Muscle of leg (tissue), 11 donors: Measurements from ENCODE around the gene SUMO3. TPM values are rescaled to one million over a fixed set of nuclear protein-coding genes. Genes with fewer than 3 reads are reported as not detected.

ENCODE experiments used
- DNase-seq: peaks from one replicate; pipeline ENCODE4 v3.0.0; 2013
- H3K27ac ChIP-seq: one replicate; pipeline ENCODE4 v1.5.1; 2013; ENCODE audit warnings: mild to moderate bottlenecking, low read length, control low read depth
- H3K27me3 ChIP-seq: one replicate; pipeline ENCODE4 v1.6.1; 2013; ENCODE audit warnings: low read length; ENCODE audit not compliant: control insufficient read depth, insufficient read depth
- H3K36me3 ChIP-seq: one replicate; pipeline ENCODE4 v1.6.1; 2013; ENCODE audit warnings: low read length; ENCODE audit not compliant: control insufficient read depth, insufficient read depth
- H3K4me1 ChIP-seq: one replicate; pipeline ENCODE4 v1.6.1; 2013; ENCODE audit warnings: low read length; ENCODE audit not compliant: control insufficient read depth, insufficient read depth
- H3K4me3 ChIP-seq: one replicate; pipeline ENCODE4 v1.5.1; 2013; ENCODE audit warnings: low read length, control low read depth
- H3K9me3 ChIP-seq: replicated peaks from 2 replicates; pipeline ENCODE4 v1.6.1; 2013; ENCODE audit warnings: low read depth, low read length; ENCODE audit not compliant: control insufficient read depth
- WGBS: methylation state at CpG from one replicate; pipeline ENCODE4 v1.1.5; 2013; ENCODE audit warnings: missing lambda C conversion rate; ENCODE audit not compliant: insufficient coverage; 5-methylcytosine and 5-hydroxymethylcytosine counted together
- polyA plus RNA-seq, 8 donors: library from polyadenylated mRNA; unstranded; fragments of 120-200 nt; gene quantifications; one replicate each; pipeline versions ENCODE4 v1.2.1 to v1.2.3, GENCODE V29; 2013; ENCODE audit warnings: inconsistent platforms in 1 of 8, low replicate concordance in 1 of 8; ENCODE audit not compliant: insufficient read length in 8 of 8, insufficient read depth in 1 of 8
- total RNA-seq: library from RNA; stranded (reverse); fragments of 120-200 nt; gene quantifications from one replicate; pipeline ENCODE4 v1.2.4, GENCODE V29; 2013

SUMO3 gene
- total and polyA plus RNA-seq, 9 donors = 51.7 to 82.5 (median 72.0) TPM

- DNase-seq = no peak
- peaks cover 71% of the 10 kb centered on the region for H3K36me3 ChIP-seq
- no peaks in the 10 kb centered on the region for H3K27me3 ChIP-seq
- H3K27ac ChIP-seq = no peak overlapping the region
- no peak overlapping the region for H3K4me3 ChIP-seq
- 83% methylated on average over 13 of the region's 17 CpGs for WGBS
- H3K4me1 ChIP-seq = no peaks in the 10 kb centered on the region
- no peaks in the 10 kb centered on the region for H3K9me3 ChIP-seq
Measured at GRCh38 chr21:44856131-44856530, 38.3 kb upstream of the SUMO3 start.

- H3K9me3 ChIP-seq = no peaks in the 10 kb centered on the region
- WGBS = 93% methylated on average over 13 of the region's 14 CpGs
- no peak for DNase-seq
- H3K27ac ChIP-seq = no peak overlapping the region
- H3K36me3 ChIP-seq = peaks cover 74% of the 10 kb centered on the region
- H3K4me1 ChIP-seq = no peaks in the 10 kb centered on the region
- no peak overlapping the region for H3K4me3 ChIP-seq
- H3K27me3 ChIP-seq = no peaks in the 10 kb centered on the region
Measured at GRCh38 chr21:44855572-44855971, 37.7 kb upstream of the SUMO3 start.

- Histone ChIP-seq H3K9me3 (no peaks in the 10 kb centered on the region), H3K27me3 (no peaks in the 10 kb centered on the region), H3K27ac (no peak overlapping the region), H3K36me3 (peaks cover 81% of the 10 kb centered on the region), H3K4me3 (no peak overlapping the region), H3K4me1 (no peaks in the 10 kb centered on the region)
- 86% methylated on average over 26 of the region's 31 CpGs for WGBS
- DNase-seq = no peak
Measured at GRCh38 chr21:44854664-44855446, 37.0 kb upstream of the SUMO3 start.

- H3K4me3 ChIP-seq = no peak overlapping the region
- H3K27ac ChIP-seq = no peak overlapping the region
- H3K4me1 ChIP-seq = no peaks in the 10 kb centered on the region
- H3K36me3 ChIP-seq = peaks cover 83% of the 10 kb centered on the region
- no peaks in the 10 kb centered on the region for H3K27me3 ChIP-seq
- no peaks in the 10 kb centered on the region for H3K9me3 ChIP-seq
- WGBS = 100% methylated on average over 2 of the region's 14 CpGs
- no peak for DNase-seq
Measured at GRCh38 chr21:44854391-44854663, 36.5 kb upstream of the SUMO3 start.

- Histone ChIP-seq H3K4me3 (no peak overlapping the region), H3K27ac (no peak overlapping the region), H3K36me3 (peaks cover 83% of the 10 kb centered on the region), H3K4me1 (no peaks in the 10 kb centered on the region), H3K9me3 (no peaks in the 10 kb centered on the region), H3K27me3 (no peaks in the 10 kb centered on the region)
- no peak for DNase-seq
- 90% methylated on average over 22 of the region's 34 CpGs for WGBS
Measured at GRCh38 chr21:44853601-44854390, 35.9 kb upstream of the SUMO3 start.

- no peak overlapping the region for H3K27ac ChIP-seq
- no peaks in the 10 kb centered on the region for H3K9me3 ChIP-seq
- peaks cover 4% of the 10 kb centered on the region for H3K27me3 ChIP-seq
- no peak overlapping the region for H3K4me3 ChIP-seq
- peaks cover 11% of the 10 kb centered on the region for H3K4me1 ChIP-seq
- WGBS = 87% methylated on average over 26 of the region's 26 CpGs
- no peak for DNase-seq
- peaks cover 68% of the 10 kb centered on the region for H3K36me3 ChIP-seq
Measured at GRCh38 chr21:44850905-44851657, 33.2 kb upstream of the SUMO3 start.

- Histone ChIP-seq H3K4me3 (no peak overlapping the region), H3K9me3 (no peaks in the 10 kb centered on the region), H3K36me3 (peaks cover 60% of the 10 kb centered on the region), H3K27ac (no peak overlapping the region), H3K4me1 (peaks cover 18% of the 10 kb centered on the region), H3K27me3 (peaks cover 7% of the 10 kb centered on the region)
- 83% methylated on average over 15 of the region's 20 CpGs for WGBS
- DNase-seq = no peak
Measured at GRCh38 chr21:44850208-44850800, 32.4 kb upstream of the SUMO3 start.

DNA sequence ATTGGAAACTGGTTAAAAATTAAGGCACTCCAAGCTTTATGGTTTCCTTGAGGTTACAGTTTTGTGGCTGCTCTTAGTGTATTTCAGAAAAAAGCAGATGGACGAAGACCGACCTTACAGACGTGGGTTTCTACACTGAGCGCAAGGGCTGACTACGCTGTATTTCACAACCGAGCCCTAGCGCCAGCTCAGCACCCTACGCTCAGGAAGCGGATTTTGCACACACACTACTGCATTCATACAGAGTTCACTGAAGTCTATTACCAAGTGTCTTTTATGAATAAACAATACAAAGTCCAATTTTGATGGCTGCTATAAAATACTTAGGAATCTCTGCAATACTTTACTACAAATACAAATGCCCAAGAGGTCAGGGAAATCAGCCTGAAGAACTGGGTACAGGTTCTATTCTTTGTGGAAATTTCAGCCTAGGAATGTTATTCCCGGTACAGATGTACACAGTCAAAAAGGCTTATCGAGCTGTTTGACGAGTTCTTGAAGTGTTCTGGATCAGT is 31.8 kb upstream of the SUMO3 start:
- Histone ChIP-seq H3K36me3 (peaks cover 54% of the 10 kb centered on the region), H3K4me1 (peaks cover 20% of the 10 kb centered on the region), H3K4me3 (no peak overlapping the region), H3K9me3 (no peaks in the 10 kb centered on the region), H3K27me3 (peaks cover 7% of the 10 kb centered on the region), H3K27ac (no peak overlapping the region)
- no peak for DNase-seq
- 91% methylated on average over 9 of the region's 12 CpGs for WGBS

- Histone ChIP-seq H3K36me3 (peaks cover 47% of the 10 kb centered on the region), H3K4me1 (peaks cover 20% of the 10 kb centered on the region), H3K9me3 (no peaks in the 10 kb centered on the region), H3K4me3 (no peak overlapping the region), H3K27ac (no peak overlapping the region), H3K27me3 (peaks cover 11% of the 10 kb centered on the region)
- 90% methylated on average over 32 of the region's 36 CpGs for WGBS
- DNase-seq = no peak
Measured at GRCh38 chr21:44848821-44849521, 31.1 kb upstream of the SUMO3 start.
